Gastrocnemius medialis (tissue), 4 donors: ENCODE measurements around the gene PLXNA2. TPM values are rescaled to one million over a fixed set of nuclear protein-coding genes. Genes with fewer than 3 reads are reported as not detected.
A peak's percentile ranks its signal among the peaks of the same experiment; 100 is the strongest.

Experiments
- ATAC-seq, 2 donors: fragments of 150-250 bp; one replicate each; pipeline ENCODE4 v1.9.1; 2016
- DNase-seq, 2 donors: peaks; one replicate each; pipeline ENCODE4 v3.0.0-alpha.2; 2019
- H3K27ac ChIP-seq, 4 donors: fragments of 200-600 bp; sonication (generic); 1 replicate in 1 of 4; 2 replicates in 3 of 4; pipeline ENCODE4 v1.5.1; 2016 to 2018; ENCODE audit warnings: mild to moderate bottlenecking in 2 of 4, moderate library complexity in 1 of 4
- H3K27me3 ChIP-seq, 3 donors: fragments of 200-600 bp; sonication (generic) in 2 of 3; 1 replicate in 1 of 3; 2 replicates in 2 of 3; pipeline versions ENCODE4 v1.5.1 to v1.6.0; 2016 to 2019; ENCODE audit warnings: mild to moderate bottlenecking in 1 of 3, moderate library complexity in 1 of 3
- H3K36me3 ChIP-seq, 2 donors: fragments of 200-600 bp; sonication (generic) in 1 of 2; one replicate each; pipeline ENCODE4 v1.5.1; 2017 to 2018
- H3K4me1 ChIP-seq, 2 donors: fragments of 200-600 bp; sonication (generic) in 1 of 2; one replicate each; pipeline ENCODE4 v1.5.1; 2016 to 2017; ENCODE audit warnings: mild to moderate bottlenecking in 2 of 2
- H3K4me3 ChIP-seq, 4 donors: fragments of 200-600 bp; sonication (generic) in 3 of 4; 1 replicate in 1 of 4; 2 replicates in 3 of 4; pipeline ENCODE4 v1.5.1; 2016 to 2019; ENCODE audit warnings: mild to moderate bottlenecking in 2 of 4
- H3K9me3 ChIP-seq, 3 donors: fragments of 200-600 bp; sonication (generic) in 2 of 3; 1 replicate in 1 of 3; 2 replicates in 2 of 3; pipeline ENCODE4 v1.5.1; 2016 to 2019
- CTCF ChIP-seq, 5 experiments: fragments of 450-650 bp in 3 of 5; fragments of 200-600 bp in 2 of 5; sonication (generic) in 2 of 5; IDR thresholded peaks in 4 of 5; conservative IDR thresholded peaks in 1 of 5; 1 replicate in 4 of 5; 2 replicates in 1 of 5; pipeline ENCODE4 v1.5.1; 2016 to 2019; ENCODE audit warnings: antibody characterized with exemption in 5 of 5, mild to moderate bottlenecking in 3 of 5, moderate library complexity in 3 of 5
- POLR2A ChIP-seq, 2 donors: fragments of 450-650 bp; IDR thresholded peaks; one replicate each; pipeline ENCODE4 v1.6.1; 2017; ENCODE audit warnings: antibody characterized with exemption in 2 of 2, mild to moderate bottlenecking in 2 of 2, moderate library complexity in 2 of 2
- in situ Hi-C, 4 donors: fragments of 200-750 bp; cut with MboI; loops; one replicate each; pipeline versions ENCODE4 v1.15.0 to v1.8.0; 2017; ENCODE audit warnings: low sequenced_read_pairs in 4 of 4
- intact Hi-C: fragments of 100-400 bp; cut with DNase I; formaldehyde crosslinking; loops from one replicate; pipeline ENCODE4 v1.15.1; 2023; ENCODE audit warnings: low total_unique reads
- total RNA-seq, 4 donors: library from RNA; depleted of rRNA; stranded (reverse); fragments of >200 nt; gene quantifications; one replicate each; pipeline versions ENCODE4 v1.1.0 to v1.2.3, GENCODE V29; 2016

The PLXNA2 gene
- total RNA-seq, 4 donors from 2014 or later: 12.4 to 20.0 (median 16.2) TPM

- TF ChIP-seq POLR2A (IDR thresholded peaks at IDR 0.05): no peak
- no peak for TF ChIP-seq CTCF (IDR thresholded peaks at IDR 0.05 in 4 of 5, conservative IDR thresholded peaks at IDR 0.05 in 1 of 5)
- Histone ChIP-seq H3K4me3 (no peak overlapping the region), H3K4me1 (no peaks in the 10 kb centered on the region), H3K27me3 (peaks cover 0 to 3% (median 0%) of the 10 kb centered on the region in 3 donors), H3K9me3 (no peaks in the 10 kb centered on the region), H3K36me3 (no peaks in the 10 kb centered on the region), H3K27ac (no peak overlapping the region)
- intact Hi-C loops (no loop called here), in situ Hi-C loops (no loop called here)
- DNase-seq: no peak
- ATAC-seq: no peak
These were observed 258.2 kb downstream of the PLXNA2 start for GRCh38 chr1:207985996-207986395.

- in situ Hi-C loops: no loop called here
- no peak for DNase-seq
- H3K27me3 ChIP-seq: no peaks in the 10 kb centered on the region
- TF ChIP-seq CTCF (IDR thresholded peaks at IDR 0.05 in 4 of 5, conservative IDR thresholded peaks at IDR 0.05 in 1 of 5) (no peak), POLR2A (IDR thresholded peaks at IDR 0.05) (no peak)
- no peak for ATAC-seq
- no peaks in the 10 kb centered on the region for H3K9me3 ChIP-seq
- no peak overlapping the region for H3K27ac ChIP-seq
- H3K4me3 ChIP-seq: no peak overlapping the region
- H3K36me3 ChIP-seq: no peaks in the 10 kb centered on the region
- intact Hi-C loops: no loop called here
- no peaks in the 10 kb centered on the region for H3K4me1 ChIP-seq
These were observed 259.2 kb downstream of the PLXNA2 start for GRCh38 chr1:207984831-207985572.

GRCh38 chr1:207983044-207983635, 261.0 kb downstream of the PLXNA2 start:
- Histone ChIP-seq H3K27ac (no peak overlapping the region), H3K9me3 (no peaks in the 10 kb centered on the region), H3K27me3 (no peaks in the 10 kb centered on the region), H3K4me1 (no peaks in the 10 kb centered on the region), H3K4me3 (no peak overlapping the region), H3K36me3 (no peaks in the 10 kb centered on the region)
- DNase-seq: no peak
- no peak for ATAC-seq
- TF ChIP-seq POLR2A (IDR thresholded peaks at IDR 0.05) (no peak), CTCF (IDR thresholded peaks at IDR 0.05 in 4 of 5, conservative IDR thresholded peaks at IDR 0.05 in 1 of 5) (no peak)
- intact Hi-C loops (no loop called here), in situ Hi-C loops (no loop called here)

- no peak for ATAC-seq
- Histone ChIP-seq H3K4me3 (no peak overlapping the region), H3K4me1 (no peaks in the 10 kb centered on the region), H3K27me3 (no peaks in the 10 kb centered on the region), H3K9me3 (no peaks in the 10 kb centered on the region), H3K27ac (no peak overlapping the region), H3K36me3 (no peaks in the 10 kb centered on the region)
- in situ Hi-C loops: no loop called here
- no peak for DNase-seq
- intact Hi-C loops: no loop called here
- peak in 2 of 5 experiments; percentile 6 to 41 for TF ChIP-seq CTCF (IDR thresholded peaks at IDR 0.05 in 4 of 5, conservative IDR thresholded peaks at IDR 0.05 in 1 of 5)
- TF ChIP-seq POLR2A (IDR thresholded peaks at IDR 0.05): no peak
These were observed 262.2 kb downstream of the PLXNA2 start for GRCh38 chr1:207981976-207982375.
